ENCODE data around the gene ZNHIT3. TPM values are rescaled to one million over a fixed set of nuclear protein-coding genes. Genes with fewer than 3 reads are reported as not detected.
A peak's percentile ranks its signal among the peaks of the same experiment; 100 is the strongest.

The ZNHIT3 gene
- total and polyA plus RNA-seq, 10 of the 15 experiments (the other 5 are each of a cell fraction or from before 2014, with no cell fraction given) = 34.1 to 128 (median 55.6) TPM

- TF ChIP-seq ESRRA (IDR thresholded peaks at IDR 0.05; ENCODE audit: low read length) (no peak), HDGF (IDR thresholded peaks at IDR 0.05) (no peak), RUNX3 (IDR thresholded peaks at IDR 0.05; ENCODE audit: low read length) (no peak), ETV6 (conservative IDR thresholded peaks at IDR 0.05 in 1 of 2, IDR thresholded peaks at IDR 0.05 in 1 of 2; ENCODE audit: borderline replicate concordance in 1 of 2, low read depth in 1 of 2) (no peak), CEBPZ (IDR thresholded peaks at IDR 0.05; ENCODE audit: low read depth, low read length) (no peak)
Measured at GRCh38 chr17:36496018-36496789, 9.7 kb downstream of the ZNHIT3 start (continued).

- RAD21 ChIA-PET (ENCODE audit: unreplicated experiment) = no interaction called here
- no peak for TF ChIP-seq USF2 (IDR thresholded peaks at IDR 0.05; ENCODE audit: borderline replicate concordance, low read depth, low read length)
- peak; percentile 53; the same call in 1 of the 2 replicates for TF ChIP-seq POLR2A (IDR thresholded peaks at IDR 0.05; ENCODE audit: low read depth, low read length)
- no peak for TF ChIP-seq KLF5 (IDR thresholded peaks at IDR 0.05; ENCODE audit: partially characterized antibody)
- TF ChIP-seq FOS (IDR thresholded peaks at IDR 0.05; ENCODE audit: borderline replicate concordance, extremely low read depth, insufficient read length) = no peak
- Histone ChIP-seq H3K9me3 (replicated peaks; ENCODE audit: control insufficient read depth, insufficient read depth, low read length) (no peaks in the 10 kb centered on the region), H3K27me3 (replicated peaks in 1 of 2; ENCODE audit: control insufficient read depth in 2 of 2, insufficient read depth in 2 of 2, low read length in 1 of 2) (no peaks in the 10 kb centered on the region), H3K4me2 (ENCODE audit: control insufficient read depth, insufficient read depth) (no peak overlapping the region), H3K36me3 (ENCODE audit: control insufficient read depth in 2 of 2, insufficient read depth in 2 of 2, low read length in 1 of 2) (peaks cover 19 to 32% of the 10 kb centered on the region in 2 experiments), H3K9ac (ENCODE audit: control insufficient read depth, insufficient read depth, low read length) (no peak overlapping the region), H4K20me1 (ENCODE audit: control insufficient read depth, insufficient read depth) (no peaks in the 10 kb centered on the region), H3K79me2 (ENCODE audit: control insufficient read depth, insufficient read depth, low read length) (no peaks in the 10 kb centered on the region), H3K4me1 (ENCODE audit: control insufficient read depth, insufficient read depth, low read length) (no peaks in the 10 kb centered on the region), H2AFZ (ENCODE audit: control insufficient read depth, low read depth, low read length) (no peak overlapping the region), H3K4me3 (no peak overlapping the region), H3K27ac (ENCODE audit: control insufficient read depth, insufficient read depth) (no peak overlapping the region)
- SMC1A ChIA-PET (ENCODE audit: uncharacterized antibody, unreplicated experiment) = no interaction called here
- DNase-seq (ENCODE audit: low read depth, low spot score) = no peak
- intact Hi-C loops (cut with micrococcal nuclease; ENCODE audit: unreplicated experiment) (no loop called here), in situ Hi-C loops (cut with MboI) (loop anchor here (25.0 kb wide), 1 partner anchor 361 kb away; no protein-coding TSS in a partner anchor)
- no peak for ATAC-seq
- 79% methylated on average over 9 of the region's 9 CpGs for WGBS (ENCODE audit: insufficient coverage, insufficient replicate concordance, low lambda C conversion rate, missing lambda C conversion rate)
- BruUV-seq (replicated peaks) = no TSS peak
- POLR2A ChIA-PET = interaction anchor here (0.6 kb wide), 1 partner anchor 694 kb away, joined by 5 read pairs; no protein-coding TSS in a partner anchor
- CTCF ChIA-PET = no interaction called here
- no peak for FAIRE-seq
Measured at GRCh38 chr17:36498155-36498554, 11.7 kb downstream of the ZNHIT3 start.
